PC-9 (cell line): ENCODE measurements around the gene SFI1. TPM values are rescaled to one million over a fixed set of nuclear protein-coding genes. Genes with fewer than 3 reads are reported as not detected.
"Not testable (repeated sequence)": the region's sequence is repeated elsewhere in the genome, so short reads cannot be mapped to it uniquely, and the experiment has no call there.

Experiments
- BruUV-seq: library from RNA; stranded (reverse); fragments of 400-500 nt; replicated peaks from 2 replicates; lab custom pipeline; 2021; lab: Mats Ljungman, UMichigan
- CTCF ChIA-PET: fragments of 300-600 bp; sonication (Branson Sonifier 250); formaldehyde crosslinking; loops from one replicate; lab custom pipeline; 2022; ENCODE audit warnings: antibody characterized with exemption; lab: Charles Lee
- POLR2A ChIA-PET: fragments of 300-600 bp; sonication (Branson Sonifier 250); formaldehyde crosslinking; loops from one replicate; lab custom pipeline; 2022; ENCODE audit warnings: antibody characterized with exemption; ENCODE audit not compliant: unreplicated experiment; lab: Charles Lee
- DNase-seq, 2 experiments: peaks; one replicate each; pipeline versions ENCODE4 v3.0.0 to v3.0.0-alpha.2; 2015 to 2022; ENCODE audit warnings: mixed read lengths in 1 of 2
- H2AFZ ChIP-seq: fragments of 200-600 bp; sonication (generic); 2 replicates; pipeline ENCODE4 v1.8.1; 2017; ENCODE audit warnings: antibody characterized with exemption
- H3F3A ChIP-seq: fragments of 200-600 bp; sonication (generic); 2 replicates; pipeline ENCODE4 v1.8.1; 2017; ENCODE audit warnings: antibody characterized with exemption, mild to moderate bottlenecking, low read depth; ENCODE audit not compliant: insufficient read depth
- H3K27ac ChIP-seq: fragments of 200-600 bp; sonication (generic); 2 replicates; pipeline ENCODE4 v1.6.1; 2016; ENCODE audit warnings: mixed run types
- H3K27me3 ChIP-seq: fragments of 200-600 bp; sonication (generic); 2 replicates; pipeline ENCODE4 v1.6.1; 2016; ENCODE audit warnings: low read depth, mixed run types; ENCODE audit not compliant: insufficient read depth
- H3K36me3 ChIP-seq: fragments of 200-600 bp; sonication (generic); 2 replicates; pipeline ENCODE4 v1.6.1; 2016; ENCODE audit warnings: low read depth, mixed run types
- H3K4me1 ChIP-seq: fragments of 200-600 bp; sonication (generic); replicated peaks from 2 replicates; pipeline ENCODE4 v1.6.1; 2016; ENCODE audit warnings: mixed run types; ENCODE audit not compliant: insufficient read depth
- H3K4me2 ChIP-seq: fragments of 200-600 bp; sonication (generic); 2 replicates; pipeline ENCODE4 v1.6.1; 2017; ENCODE audit warnings: mixed run types
- H3K4me3 ChIP-seq: fragments of 200-600 bp; sonication (generic); 2 replicates; pipeline ENCODE4 v1.6.1; 2016; ENCODE audit warnings: mixed run types
- H3K79me2 ChIP-seq: fragments of 200-600 bp; sonication (generic); 2 replicates; pipeline ENCODE4 v1.6.1; 2017; ENCODE audit warnings: low read depth, mixed run types
- H3K9me2 ChIP-seq: fragments of 200-600 bp; sonication (generic); 2 replicates; pipeline ENCODE4 v1.8.1; 2017; ENCODE audit warnings: mild to moderate bottlenecking; ENCODE audit not compliant: insufficient read depth
- H3K9me3 ChIP-seq: fragments of 200-600 bp; sonication (generic); 2 replicates; pipeline ENCODE4 v1.8.1; 2016; ENCODE audit warnings: low read depth; ENCODE audit not compliant: insufficient read depth
- H4K20me1 ChIP-seq: fragments of 200-600 bp; sonication (generic); 2 replicates; pipeline ENCODE4 v1.8.1; 2017; ENCODE audit not compliant: insufficient read depth
- CTCF ChIP-seq: fragments of 200-600 bp; sonication (generic); conservative IDR thresholded peaks from 2 replicates; pipeline ENCODE4 v1.6.1; 2017; ENCODE audit warnings: mixed run types, antibody characterized with exemption, mild to moderate bottlenecking, moderate library complexity
- EZH2 ChIP-seq: fragments of 200-600 bp; sonication (generic); IDR thresholded peaks from 2 replicates; pipeline ENCODE4 v1.8.0; 2017; ENCODE audit warnings: antibody characterized with exemption, low read depth
- intact Hi-C: fragments of 100-400 bp; cut with micrococcal nuclease; formaldehyde crosslinking; loops from one replicate; pipeline ENCODE4 v1.10.0; 2022; ENCODE audit not compliant: unreplicated experiment
- total RNA-seq: library from RNA; stranded (reverse); gene quantifications from 2 replicates; pipeline ENCODE4 v1.2.3, GENCODE V29; 2021

The SFI1 gene
- total RNA-seq, 1 experiment from 2014 or later, result 57.9 TPM

- Histone ChIP-seq H3K27me3 (no peaks in the 10 kb centered on the region), H3K36me3 (no peaks in the 10 kb centered on the region), H3K79me2 (no peaks in the 10 kb centered on the region), H2AFZ (no peak overlapping the region), H3K9me2 (no peaks in the 10 kb centered on the region), H4K20me1 (no peaks in the 10 kb centered on the region; the same call in 1 of the 2 replicates), H3K4me1 (no peaks in the 10 kb centered on the region), H3K9me3 (no peaks in the 10 kb centered on the region), H3F3A (no peaks in the 10 kb centered on the region), H3K4me2 (no peak overlapping the region), H3K27ac (no peak overlapping the region), H3K4me3 (no peak overlapping the region)
- DNase-seq, result no peak
- intact Hi-C loops, result no loop called here
- TF ChIP-seq EZH2, result no peak
- TF ChIP-seq CTCF, result no peak
- POLR2A ChIA-PET, result interaction anchor here (0.5 kb wide), 1 partner anchor 15 kb away, joined by 8 read pairs; no protein-coding TSS in a partner anchor
- BruUV-seq, result no TSS peak
- CTCF ChIA-PET, result no interaction called here
Observed at GRCh38 chr22:31533374-31533773, 37.0 kb downstream of the SFI1 start.

- H3K4me1 ChIP-seq, result no peaks in the 10 kb centered on the region
- ChIA-PET CTCF (no interaction called here), POLR2A (interaction anchor here (0.7 kb wide), 1 partner anchor 100 kb away, joined by 3 read pairs; no protein-coding TSS in a partner anchor)
- no TSS peak for BruUV-seq
- H3F3A ChIP-seq, result no peaks in the 10 kb centered on the region
- no peak overlapping the region for H3K4me3 ChIP-seq
- H4K20me1 ChIP-seq, result no peaks in the 10 kb centered on the region
- H3K36me3 ChIP-seq, result no peaks in the 10 kb centered on the region
- no peak for DNase-seq
- H2AFZ ChIP-seq, result no peak overlapping the region
- no peaks in the 10 kb centered on the region for H3K9me2 ChIP-seq
- no peaks in the 10 kb centered on the region for H3K9me3 ChIP-seq
- no peak overlapping the region for H3K4me2 ChIP-seq
- TF ChIP-seq EZH2 (no peak), CTCF (no peak)
- H3K27ac ChIP-seq, result no peak overlapping the region
- no peaks in the 10 kb centered on the region for H3K27me3 ChIP-seq
- intact Hi-C loops, result no loop called here
- no peaks in the 10 kb centered on the region for H3K79me2 ChIP-seq
Observed at GRCh38 chr22:31537019-31537535, 40.7 kb downstream of the SFI1 start.

- H3K36me3 ChIP-seq, result no peaks in the 10 kb centered on the region
- CTCF ChIA-PET, result no interaction called here
- H3K4me1 ChIP-seq, result no peaks in the 10 kb centered on the region
- no peak for TF ChIP-seq CTCF
- no peak for TF ChIP-seq EZH2
- H3K4me2 ChIP-seq, result no peak overlapping the region
- H2AFZ ChIP-seq, result no peak overlapping the region
- peaks cover 1% of the 10 kb centered on the region; the same call in 1 of the 2 replicates for H3F3A ChIP-seq
- no peaks in the 10 kb centered on the region for H3K27me3 ChIP-seq
- no peaks in the 10 kb centered on the region for H4K20me1 ChIP-seq
- POLR2A ChIA-PET, result no interaction called here
- no peaks in the 10 kb centered on the region for H3K9me2 ChIP-seq
- H3K27ac ChIP-seq, result no peak overlapping the region
- H3K79me2 ChIP-seq, result no peaks in the 10 kb centered on the region
- H3K4me3 ChIP-seq, result no peak overlapping the region
- no TSS peak for BruUV-seq
- no peak for DNase-seq
- H3K9me3 ChIP-seq, result no peaks in the 10 kb centered on the region
- intact Hi-C loops, result no loop called here
Observed at GRCh38 chr22:31538815-31539214, 42.5 kb downstream of the SFI1 start.

- H3K9me2 ChIP-seq, H4K20me1 ChIP-seq, H3F3A ChIP-seq, H3K4me2 ChIP-seq, H3K79me2 ChIP-seq, intact Hi-C loops, H3K27ac ChIP-seq, BruUV-seq, H3K27me3 ChIP-seq, DNase-seq, POLR2A ChIA-PET, H3K9me3 ChIP-seq, H2AFZ ChIP-seq, CTCF ChIA-PET, H3K4me1 ChIP-seq, H3K36me3 ChIP-seq, H3K4me3 ChIP-seq: not testable (repeated sequence)
Observed at GRCh38 chr22:31540166-31540565, 43.8 kb downstream of the SFI1 start.
